ENCODE results near the gene INTS15.

- no peak for TF ChIP-seq CTCF (IDR thresholded peaks at IDR 0.05 in 2 of 3, conservative IDR thresholded peaks at IDR 0.05 in 1 of 3; ENCODE audit: control insufficient read depth in 2 of 3, extremely low read depth in 1 of 3, insufficient read depth in 1 of 3, low read depth in 3 of 3, low read length in 3 of 3)
- TF ChIP-seq POLR2A (IDR thresholded peaks at IDR 0.05; ENCODE audit: low read depth, low read length): peak; percentile 29; the same call in 1 of the 2 replicates
- TF ChIP-seq EP300 (IDR thresholded peaks at IDR 0.05; ENCODE audit: borderline replicate concordance in 1 of 2, control insufficient read depth in 1 of 2, low read depth in 2 of 2, low read length in 2 of 2): no peak
- no peak for TF ChIP-seq CREB1 (IDR thresholded peaks at IDR 0.05; ENCODE audit: low read depth)
- TF ChIP-seq NFXL1 (IDR thresholded peaks at IDR 0.05; ENCODE audit: borderline replicate concordance): no peak
- TF ChIP-seq HDAC2 (IDR thresholded peaks at IDR 0.05): no peak
- TF ChIP-seq EZH2 (IDR thresholded peaks at IDR 0.05; ENCODE audit: borderline replicate concordance, control insufficient read depth, low read depth, low read length): no peak
- TF ChIP-seq KLF5 (IDR thresholded peaks at IDR 0.05; ENCODE audit: partially characterized antibody): no peak
- no peak for TF ChIP-seq IRF3 (IDR thresholded peaks at IDR 0.05)
- no peak for TF ChIP-seq BCL3 (IDR thresholded peaks at IDR 0.05; ENCODE audit: borderline replicate concordance, insufficient read depth, low read depth, low read length, poor library complexity, severe bottlenecking)
- no peak for TF ChIP-seq CEBPB (IDR thresholded peaks at IDR 0.05; ENCODE audit: borderline replicate concordance in 1 of 2, low read depth in 2 of 2, low read length in 2 of 2)
Observed at GRCh38 chr7:6647080-6647479, 57.3 kb downstream of the INTS15 start.
